Activated CD8-positive, alpha-beta memory T cell treated with anti-CD3 and anti-CD28 coated beads, Interleukin-2, amount 50 U/mL, for 4 hours (primary cell): ENCODE data around the gene CTNNBL1.
"Not testable (repeated sequence)": the region's sequence is repeated elsewhere in the genome, so short reads cannot be mapped to it uniquely, and the experiment has no call there.

Source experiments
- DNase-seq: peaks from one replicate; pipeline ENCODE4 v3.0.0-alpha.2; 2020

CTNNBL1 gene

DNA sequence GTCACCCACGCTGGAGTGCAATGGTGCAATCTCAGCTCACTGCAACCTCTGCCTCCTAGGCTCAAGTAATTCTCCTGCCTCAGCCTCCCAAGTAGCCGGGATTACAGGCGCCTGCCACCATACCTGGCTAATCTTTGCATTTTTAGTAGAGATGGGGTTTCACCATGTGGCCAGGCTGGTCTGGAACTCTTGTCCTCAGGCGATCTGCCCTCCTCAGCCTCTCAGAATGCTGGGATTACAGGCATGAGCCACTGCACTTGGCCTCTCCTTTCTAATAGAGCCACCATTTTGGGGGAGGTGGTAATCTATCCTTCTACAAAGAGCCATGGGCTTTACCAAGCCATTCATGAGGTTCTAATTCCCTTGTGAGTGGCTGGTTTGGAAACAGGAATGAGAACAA, 14.1 kb upstream of the CTNNBL1 start:
- not testable (repeated sequence) for DNase-seq

GRCh38 chr20:37680420-37680819, 13.4 kb upstream of the CTNNBL1 start:
- DNase-seq: no peak

- no peak for DNase-seq
Measured at GRCh38 chr20:37681384-37682112, 12.3 kb upstream of the CTNNBL1 start.

DNA sequence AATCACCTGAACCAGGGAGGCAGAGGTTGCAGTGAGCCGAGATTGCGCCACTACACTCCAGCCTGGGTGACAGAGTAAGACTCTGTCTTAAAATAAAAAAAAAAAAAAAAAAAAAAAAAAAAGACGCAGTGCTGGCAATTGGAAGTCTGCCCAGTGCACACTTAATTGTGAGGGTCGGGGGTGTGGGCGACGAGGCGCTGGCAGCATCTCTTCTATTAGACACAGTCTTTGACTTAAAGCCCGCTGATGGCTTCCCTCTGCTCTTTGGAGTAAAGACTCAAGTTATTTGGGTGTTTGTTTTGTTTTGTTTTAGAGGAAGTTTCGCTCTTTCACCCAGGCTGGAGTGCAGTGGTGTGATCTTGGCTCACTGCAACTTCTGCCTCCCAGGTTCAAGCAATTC, 10.7 kb upstream of the CTNNBL1 start:
- DNase-seq: not testable (repeated sequence)

DNA sequence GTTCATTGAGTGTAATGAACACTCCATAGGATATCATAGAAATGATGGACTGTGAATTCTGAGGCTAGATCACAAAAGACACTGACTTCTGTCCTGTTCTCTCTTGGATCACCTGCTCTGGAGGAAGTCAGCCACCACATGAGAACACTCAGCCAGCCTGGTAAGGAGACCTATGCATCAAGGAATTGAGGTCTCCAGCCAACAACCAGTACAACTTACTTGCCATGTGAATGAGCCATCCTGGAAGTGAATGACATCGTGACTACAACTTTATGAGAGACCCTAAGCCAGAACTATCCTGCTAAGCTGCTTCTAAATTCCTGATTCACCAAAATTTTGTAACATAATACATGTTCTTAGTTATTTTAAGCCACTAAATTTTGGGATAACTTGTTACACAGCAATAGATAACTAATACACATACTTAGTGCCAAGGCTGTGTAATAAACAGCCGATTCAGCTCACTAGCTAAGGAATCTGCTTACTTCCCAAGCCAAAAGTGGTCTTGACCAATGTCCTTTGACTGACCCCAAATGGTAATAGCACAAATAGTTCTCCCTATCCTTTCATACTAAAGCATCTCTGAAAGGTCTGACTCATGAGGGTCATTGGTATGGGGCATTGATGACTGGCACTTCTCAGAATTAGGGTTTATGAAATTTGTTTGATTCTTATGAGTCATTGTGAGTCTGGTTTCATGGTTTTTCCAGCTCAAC, 6.9 kb upstream of the CTNNBL1 start:
- no peak for DNase-seq

DNA sequence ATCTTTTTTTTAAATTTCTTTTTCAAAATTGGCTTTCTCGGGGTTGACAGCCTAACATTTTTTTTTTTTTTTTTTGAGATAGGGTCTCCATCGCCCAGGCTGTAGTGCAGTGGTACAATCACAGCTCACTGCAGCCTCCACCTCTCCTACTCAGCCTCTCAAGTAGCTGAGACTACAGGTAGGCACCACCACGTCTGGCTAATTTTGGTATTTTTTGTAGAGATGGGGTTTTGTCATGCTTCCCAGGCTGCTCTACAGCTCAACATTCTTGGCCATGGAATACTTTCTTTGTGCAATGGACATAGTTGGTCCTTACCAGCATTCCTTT, 6.4 kb upstream of the CTNNBL1 start:
- no peak for DNase-seq

GRCh38 chr20:37688093-37688492, 5.7 kb upstream of the CTNNBL1 start:
- no peak for DNase-seq

DNA sequence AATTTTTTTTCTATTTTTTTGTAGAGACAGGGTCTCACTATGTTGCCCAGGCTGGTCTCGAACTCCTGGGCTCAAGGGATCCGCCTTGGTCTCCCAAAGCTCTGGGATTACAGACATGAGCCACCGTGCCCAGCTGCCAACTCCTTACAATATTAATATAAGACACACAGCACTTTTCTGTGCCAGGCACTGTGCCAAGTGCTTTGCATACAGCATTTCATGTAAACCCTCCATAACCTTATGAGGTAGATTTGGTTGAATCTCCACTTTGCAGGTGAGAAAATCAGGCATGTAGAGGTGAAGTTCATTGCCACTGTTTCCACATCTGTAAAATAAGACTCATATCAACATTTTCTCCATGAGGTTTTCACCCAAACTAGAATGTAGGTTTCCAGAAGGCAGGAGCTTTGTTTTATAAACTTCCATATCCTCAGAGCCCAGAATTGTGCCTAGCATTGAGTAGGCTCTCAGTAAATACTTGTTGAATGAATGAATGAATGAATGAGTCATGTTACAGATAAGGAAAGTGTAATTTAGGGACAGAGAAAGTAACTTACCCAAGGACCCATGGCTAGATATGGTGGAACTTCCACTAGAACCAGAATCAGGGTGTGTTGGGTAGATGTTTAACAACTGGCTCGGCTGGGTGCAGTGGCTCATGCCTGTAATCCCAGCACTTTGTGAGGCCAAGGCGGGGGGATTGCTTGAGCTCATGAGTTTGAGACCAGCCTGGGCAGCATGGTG, 3.0 kb upstream of the CTNNBL1 start:
- DNase-seq: no peak

DNA sequence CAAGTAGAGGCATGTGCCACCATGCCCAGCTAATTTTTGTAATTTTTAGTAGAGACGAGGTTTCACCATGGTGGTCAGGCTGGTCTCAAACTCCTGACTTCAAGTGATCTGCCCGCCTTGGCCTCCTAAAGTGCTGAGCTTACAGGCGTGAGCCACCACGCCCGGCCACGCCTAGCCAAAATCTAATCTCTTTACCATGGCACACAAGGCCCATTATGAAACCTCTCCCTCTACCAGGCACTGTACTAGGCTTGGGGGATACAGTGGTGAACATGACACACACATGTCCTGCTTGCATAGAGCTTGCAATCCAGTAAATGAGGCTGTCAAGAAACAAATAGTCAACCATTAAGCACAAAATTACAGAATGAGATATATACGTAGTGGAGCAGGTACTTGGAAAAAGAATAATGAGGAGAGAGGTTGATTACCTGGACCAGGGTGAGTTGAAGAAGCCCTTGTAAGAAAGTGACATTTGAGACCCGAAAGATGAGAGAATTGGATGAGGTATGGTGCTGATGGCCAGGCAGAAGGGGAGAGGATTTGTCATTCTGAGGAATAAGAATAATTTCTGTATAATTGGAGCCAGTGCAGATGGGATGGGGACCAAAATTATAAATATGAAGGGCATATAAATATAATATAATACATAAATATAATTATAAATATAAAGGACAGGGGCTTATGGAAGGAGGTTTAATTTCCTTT, 1.2 kb upstream of the CTNNBL1 start:
- no peak for DNase-seq

DNA sequence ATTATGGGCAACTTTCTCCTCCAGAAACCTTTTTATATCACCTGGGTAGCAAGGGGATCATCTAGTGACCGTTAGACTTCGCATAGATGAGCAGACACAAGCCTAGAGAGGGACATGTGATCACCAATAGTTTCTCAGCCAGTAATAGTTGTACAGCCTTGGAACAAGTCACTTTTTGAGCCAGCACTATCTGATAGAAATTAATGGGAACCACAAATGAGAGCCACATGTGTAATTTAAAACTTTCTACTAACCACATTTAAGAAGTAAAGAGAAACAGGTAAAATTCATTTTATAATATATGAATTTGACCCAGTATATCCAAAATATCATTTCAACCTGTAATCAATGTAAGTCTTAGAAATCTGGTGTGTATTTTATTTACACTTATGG, 592 bp upstream of the CTNNBL1 start:
- no peak for DNase-seq

- DNase-seq: no peak
Measured at GRCh38 chr20:37695684-37696342, 2.0 kb downstream of the CTNNBL1 start.

DNA sequence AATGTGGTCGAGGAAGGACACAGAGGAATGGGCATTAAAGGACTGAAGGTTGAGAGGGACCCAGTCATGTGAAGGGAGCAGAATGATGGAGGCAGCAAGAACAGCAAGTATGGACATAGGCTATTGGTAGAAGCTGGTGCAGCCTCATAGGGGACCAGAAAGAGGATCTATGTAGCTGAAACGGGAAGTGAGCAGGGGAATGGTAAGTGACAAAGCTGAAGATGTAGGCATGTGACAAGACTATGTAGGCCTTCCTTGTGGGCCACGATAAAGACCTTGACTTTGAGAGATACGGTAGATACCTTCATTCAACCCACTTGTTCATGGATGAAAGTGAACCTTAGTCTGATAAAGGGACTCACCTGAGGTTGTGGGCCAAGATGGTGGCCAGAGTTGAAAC, 3.5 kb downstream of the CTNNBL1 start:
- DNase-seq: no peak

DNA sequence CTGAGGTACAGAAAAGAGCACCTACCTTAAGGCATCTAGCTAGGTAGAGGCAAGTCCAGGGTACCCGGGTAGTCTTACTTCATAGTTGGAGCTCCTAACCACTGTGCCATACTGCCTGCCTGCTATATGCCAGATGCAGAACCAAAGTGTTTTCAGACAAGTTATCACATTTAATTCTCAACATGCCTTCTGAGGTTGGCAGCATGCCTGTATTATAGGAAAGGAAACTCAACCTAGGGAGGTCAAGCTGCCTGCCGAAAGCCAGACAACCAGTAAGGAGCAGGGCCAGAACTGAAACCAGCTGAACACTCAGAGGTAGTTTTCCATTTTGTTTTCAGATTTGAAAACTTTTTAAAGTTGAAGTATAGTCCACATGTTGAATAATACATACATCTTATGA, 5.4 kb downstream of the CTNNBL1 start:
- no peak for DNase-seq

- no peak for DNase-seq
Measured at GRCh38 chr20:37700301-37700700, 6.5 kb downstream of the CTNNBL1 start.

GRCh38 chr20:37701676-37702075, 7.8 kb downstream of the CTNNBL1 start:
- not testable (repeated sequence) for DNase-seq

DNA sequence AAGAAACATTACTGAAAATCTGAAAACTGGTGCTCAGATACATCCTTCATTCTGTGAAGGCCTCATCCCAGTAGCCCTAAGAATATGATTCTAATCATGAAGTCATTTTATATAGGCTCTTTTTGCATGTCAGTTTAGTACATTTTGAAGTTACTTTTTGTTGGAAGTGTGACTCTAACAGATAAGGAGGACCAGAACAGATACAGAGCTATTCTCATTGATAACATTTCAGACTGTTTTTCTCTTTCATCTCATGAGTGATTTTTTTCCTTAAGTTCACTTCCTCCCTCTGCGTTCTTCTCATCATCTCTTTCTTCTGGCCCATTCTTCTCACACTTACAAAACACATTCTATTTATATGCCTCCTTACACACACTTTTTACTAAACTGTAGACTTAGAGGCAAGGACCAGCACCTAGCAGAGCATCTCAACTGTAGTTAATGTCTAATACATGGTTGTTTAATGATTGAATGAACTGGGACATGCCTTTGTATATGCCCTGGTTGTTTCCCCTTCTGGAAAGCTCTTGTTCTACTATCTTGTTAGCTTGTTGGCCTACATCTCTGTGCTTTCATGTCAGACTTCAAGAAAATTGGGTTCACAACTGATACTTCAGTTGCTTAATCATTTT, 8.7 kb downstream of the CTNNBL1 start:
- no peak for DNase-seq

DNA sequence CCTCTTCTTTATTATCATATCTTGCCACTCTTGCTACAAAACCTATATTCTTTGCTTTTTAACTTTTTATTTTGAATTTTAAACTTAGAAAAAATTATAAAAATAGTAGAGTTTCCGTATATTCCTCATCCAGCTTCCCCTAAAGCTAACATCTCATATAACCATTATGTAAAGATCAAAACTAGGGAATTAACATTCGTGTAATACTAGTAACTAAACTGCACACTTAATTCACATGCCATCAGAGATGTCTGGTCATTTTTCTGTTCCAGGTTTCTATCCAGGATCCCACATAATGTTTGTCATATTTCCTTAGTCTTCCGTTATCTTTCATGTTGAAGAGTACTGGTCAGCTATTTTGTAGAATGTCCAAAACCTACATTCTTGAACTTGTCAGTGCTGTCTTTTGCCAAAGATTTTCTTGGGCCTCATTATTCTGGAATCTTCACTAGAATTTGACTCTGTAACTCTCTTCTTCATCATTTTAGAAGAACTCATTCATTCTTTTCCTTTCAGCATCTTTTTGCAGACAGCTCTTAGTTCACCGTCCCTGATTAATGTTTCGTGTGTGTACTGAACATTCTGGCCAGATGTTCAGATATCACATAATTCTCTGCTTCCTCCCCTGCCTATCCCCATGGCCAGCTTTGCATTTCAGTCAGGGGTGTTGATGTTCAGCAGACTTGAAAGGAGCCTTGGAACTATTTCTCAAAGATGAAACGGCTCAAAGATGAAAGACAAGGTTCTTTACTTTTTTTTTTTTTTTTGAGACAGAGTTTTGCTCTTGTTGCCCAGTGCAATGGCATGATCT, 9.4 kb downstream of the CTNNBL1 start:
- no peak for DNase-seq

GRCh38 chr20:37704955-37705354, 11.1 kb downstream of the CTNNBL1 start:
- no peak for DNase-seq

DNA sequence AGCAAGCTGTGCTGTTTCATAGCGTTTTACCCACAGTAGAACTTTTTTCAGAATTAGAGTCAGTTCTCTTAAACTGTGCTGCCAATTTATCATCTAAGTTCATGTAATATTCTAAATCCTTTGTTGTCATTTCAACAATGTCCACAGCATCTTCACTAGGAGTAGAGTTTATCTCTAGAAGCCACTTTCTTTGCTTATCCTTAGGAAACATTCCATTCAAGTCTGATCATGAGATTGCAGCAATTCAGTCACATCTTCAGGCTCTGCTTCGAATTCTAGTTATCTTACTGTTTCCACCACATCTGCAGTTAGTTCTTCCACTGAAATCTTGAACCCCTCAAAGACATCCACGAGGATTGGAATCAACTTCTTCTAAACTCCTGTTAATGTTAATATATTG, 12.5 kb downstream of the CTNNBL1 start:
- no peak for DNase-seq

- DNase-seq: no peak
Measured at GRCh38 chr20:37711001-37711400, 17.2 kb downstream of the CTNNBL1 start.
